GM18499 (cell line): Measurements from ENCODE around the gene PDHB.

ENCODE experiments used
- ATAC-seq: cut with Tn5 transposase; IDR thresholded peaks from one replicate; pipeline ENCODE4 v1.9.1; 2021; ENCODE audit warnings: moderate number of reproducible peaks; ENCODE audit not compliant: insufficient read depth, unreplicated experiment

PDHB gene

DNA sequence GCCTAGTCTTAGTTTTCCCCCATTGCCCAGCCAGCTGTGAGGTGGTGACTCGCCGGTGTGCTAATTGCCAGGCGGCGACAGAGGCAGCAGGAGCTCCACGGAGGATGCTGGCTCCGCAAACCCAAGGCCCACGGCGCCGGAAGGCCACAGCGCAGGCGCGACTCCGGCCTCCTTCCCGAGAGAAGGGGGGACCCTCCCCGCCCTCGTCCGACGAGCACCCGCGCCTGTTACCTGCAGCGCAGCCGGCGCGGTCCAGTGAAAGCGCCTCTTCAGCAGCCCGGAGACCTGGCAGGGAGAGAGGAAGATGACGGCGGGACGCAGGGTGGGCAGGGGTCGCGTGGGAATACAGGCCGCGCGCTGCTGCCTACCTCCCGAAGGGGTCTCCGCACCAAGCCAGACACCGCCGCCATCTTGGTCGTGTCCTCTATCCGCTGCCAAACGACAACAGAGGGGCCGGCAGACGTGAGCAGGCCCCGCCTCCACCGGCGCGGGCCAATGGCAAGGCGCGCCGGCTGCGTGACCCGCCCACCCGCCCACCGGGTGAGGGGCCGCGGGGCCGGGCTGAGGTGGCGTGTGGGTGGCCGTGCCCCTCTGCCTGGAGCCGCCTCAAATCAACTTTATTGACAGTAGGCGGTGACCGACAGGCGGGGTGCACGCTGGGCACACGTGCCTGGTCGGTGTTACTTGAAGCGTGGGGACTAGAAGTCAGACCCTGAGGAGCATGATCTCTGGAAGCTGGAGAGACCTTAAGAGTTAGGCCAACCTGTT, at the start of gene PDHB:
TSS of gene PDHB (minus strand) at position 433 of the 768 bp plus-strand sequence. CDS start at position 410, 23 bp downstream.
- ATAC-seq: peak; percentile 72

DNA sequence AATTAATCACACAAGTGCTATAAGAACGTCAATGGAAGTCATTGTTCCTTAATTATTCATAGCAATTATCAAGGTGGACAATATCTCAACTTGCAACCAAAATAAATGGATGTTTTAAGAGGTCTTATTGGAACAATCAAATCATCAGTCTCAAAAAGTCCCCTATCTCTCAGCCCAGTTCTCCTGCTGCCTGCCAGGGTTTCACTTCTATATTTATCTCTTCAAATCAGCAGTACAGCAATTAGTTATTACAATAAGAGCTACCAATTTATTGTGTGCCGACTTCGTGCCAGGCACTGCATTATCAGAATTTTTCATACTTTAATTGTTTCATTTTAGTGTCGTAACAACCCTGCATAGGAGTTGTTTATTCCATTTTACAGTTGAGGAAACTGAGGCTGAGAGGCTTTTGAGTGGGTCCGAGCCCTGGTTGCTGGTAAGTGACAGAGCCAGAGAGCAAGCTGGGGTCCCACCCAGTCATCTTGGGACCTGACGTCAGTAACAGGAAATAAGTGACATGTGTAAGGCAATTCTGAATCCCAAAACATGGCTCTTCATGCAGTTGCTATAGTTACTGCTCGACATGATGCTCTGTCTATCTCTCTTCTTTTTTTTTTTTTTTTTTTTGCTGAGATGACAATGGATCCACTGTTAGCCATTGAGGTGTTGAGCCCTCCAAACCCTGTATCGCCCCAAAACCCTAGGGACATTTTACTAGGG, 49.4 kb upstream of the PDHB start:
- ATAC-seq: no peak

DNA sequence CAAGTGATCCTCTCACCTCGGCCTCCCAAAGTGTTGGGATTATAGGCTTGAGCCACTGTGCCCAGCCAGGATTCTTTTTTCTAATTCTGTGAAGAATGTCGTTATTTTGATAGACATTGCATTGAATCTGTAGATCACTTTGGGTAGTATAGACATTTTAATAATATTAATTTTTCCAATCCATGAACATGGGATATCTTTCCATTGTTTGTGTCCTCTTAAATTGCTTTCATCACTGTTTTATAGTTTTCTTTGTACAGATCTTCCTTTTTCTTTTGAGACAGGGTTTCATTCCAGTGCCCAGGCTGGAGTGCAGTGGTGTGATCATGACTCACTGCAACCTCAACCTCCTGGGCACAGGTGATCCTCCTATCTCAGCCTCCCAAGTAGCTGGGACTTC, 46.7 kb upstream of the PDHB start:
- no peak for ATAC-seq

DNA sequence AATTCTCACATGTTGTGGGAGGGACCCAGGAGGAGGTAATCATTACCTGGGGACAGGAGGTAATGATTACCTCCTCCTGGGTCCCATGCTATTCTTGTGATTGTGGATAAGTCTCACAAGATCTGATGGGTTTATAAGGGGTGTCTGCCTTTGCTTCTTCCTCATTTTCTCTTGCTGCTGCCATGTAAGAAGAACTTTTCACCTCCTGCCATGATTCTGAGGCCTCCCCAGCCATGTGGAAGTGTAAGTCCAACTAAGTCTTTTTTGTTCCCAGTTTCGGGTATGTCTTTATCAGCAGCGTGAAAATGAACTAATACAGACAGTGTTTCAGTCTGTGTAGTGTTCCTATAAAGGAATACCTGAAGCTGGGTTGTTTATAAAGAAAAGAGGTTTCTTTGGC, 45.1 kb upstream of the PDHB start:
- ATAC-seq: no peak

DNA sequence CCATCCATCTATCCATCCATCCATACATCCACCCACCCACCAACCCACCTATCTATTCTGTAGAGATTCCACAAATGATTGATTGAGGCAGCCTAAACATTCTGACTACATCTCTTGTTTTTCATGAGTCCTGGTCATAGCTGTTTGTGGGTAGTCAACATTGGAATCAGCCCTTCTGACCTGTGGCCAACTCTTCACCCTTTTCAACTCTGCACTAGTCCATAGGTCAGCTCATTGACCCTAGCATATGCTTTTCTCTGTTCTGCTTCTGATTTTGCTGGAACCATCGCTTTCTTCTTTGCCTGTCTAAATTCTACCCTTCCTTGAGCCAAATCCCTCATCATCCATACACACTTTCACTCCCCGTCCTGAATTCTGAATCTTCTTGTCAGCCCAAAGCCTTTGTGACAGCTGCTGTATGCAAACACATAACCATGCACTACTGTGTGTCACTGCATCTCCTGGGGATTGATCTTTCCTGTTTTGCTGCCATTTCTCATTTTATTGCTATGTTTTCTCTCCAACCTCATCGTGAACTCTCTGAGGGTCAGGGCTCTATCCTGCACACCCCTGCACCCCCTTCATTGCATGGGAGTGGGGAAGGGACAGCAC, 41.4 kb upstream of the PDHB start:
- ATAC-seq: no peak

DNA sequence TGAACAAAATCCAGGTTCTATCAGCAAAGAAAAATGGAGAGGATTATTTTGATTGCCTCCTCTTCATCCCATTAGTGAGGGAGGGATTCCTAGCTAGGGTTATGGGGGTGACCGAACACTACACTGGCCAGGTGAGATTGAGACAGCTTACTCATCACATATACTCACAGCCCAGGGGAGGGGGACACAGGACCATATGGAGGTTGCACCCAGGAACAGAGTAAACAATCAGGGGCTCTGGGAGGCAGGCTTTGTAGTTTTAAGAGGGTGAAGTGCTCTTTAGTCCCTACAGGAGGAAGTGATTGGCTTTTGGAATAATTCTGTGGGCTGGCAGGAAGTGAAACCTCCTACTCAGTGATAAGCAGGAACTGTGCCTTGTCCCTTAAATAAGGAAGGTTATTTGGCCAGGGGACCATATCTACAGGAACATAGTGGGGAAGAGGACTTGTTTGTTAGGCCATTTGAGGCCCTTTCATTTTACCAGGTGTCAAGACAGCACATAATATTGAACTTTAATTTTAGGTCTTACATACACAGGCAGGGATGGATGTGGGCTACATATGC, 40.8 kb upstream of the PDHB start:
- no peak for ATAC-seq

DNA sequence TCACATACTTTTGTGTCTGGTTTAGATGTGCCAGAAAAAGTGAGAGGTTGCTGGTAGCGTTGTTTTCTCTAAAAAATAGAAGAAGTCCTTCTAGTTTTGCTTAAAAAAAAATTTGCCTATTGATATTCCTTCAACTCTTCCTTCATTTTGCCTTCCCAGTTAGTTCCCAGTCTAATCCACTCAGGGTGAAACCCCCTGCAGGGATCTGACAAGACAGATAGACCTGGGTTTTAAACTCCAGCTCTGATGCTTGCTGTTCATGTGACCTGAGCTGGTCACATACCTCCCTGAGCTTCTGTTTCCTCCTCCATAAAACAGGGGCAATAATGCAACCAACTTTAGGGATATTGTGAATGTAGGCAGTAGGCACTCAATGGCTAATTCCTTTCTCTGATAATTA, 39.6 kb upstream of the PDHB start:
- ATAC-seq: no peak

DNA sequence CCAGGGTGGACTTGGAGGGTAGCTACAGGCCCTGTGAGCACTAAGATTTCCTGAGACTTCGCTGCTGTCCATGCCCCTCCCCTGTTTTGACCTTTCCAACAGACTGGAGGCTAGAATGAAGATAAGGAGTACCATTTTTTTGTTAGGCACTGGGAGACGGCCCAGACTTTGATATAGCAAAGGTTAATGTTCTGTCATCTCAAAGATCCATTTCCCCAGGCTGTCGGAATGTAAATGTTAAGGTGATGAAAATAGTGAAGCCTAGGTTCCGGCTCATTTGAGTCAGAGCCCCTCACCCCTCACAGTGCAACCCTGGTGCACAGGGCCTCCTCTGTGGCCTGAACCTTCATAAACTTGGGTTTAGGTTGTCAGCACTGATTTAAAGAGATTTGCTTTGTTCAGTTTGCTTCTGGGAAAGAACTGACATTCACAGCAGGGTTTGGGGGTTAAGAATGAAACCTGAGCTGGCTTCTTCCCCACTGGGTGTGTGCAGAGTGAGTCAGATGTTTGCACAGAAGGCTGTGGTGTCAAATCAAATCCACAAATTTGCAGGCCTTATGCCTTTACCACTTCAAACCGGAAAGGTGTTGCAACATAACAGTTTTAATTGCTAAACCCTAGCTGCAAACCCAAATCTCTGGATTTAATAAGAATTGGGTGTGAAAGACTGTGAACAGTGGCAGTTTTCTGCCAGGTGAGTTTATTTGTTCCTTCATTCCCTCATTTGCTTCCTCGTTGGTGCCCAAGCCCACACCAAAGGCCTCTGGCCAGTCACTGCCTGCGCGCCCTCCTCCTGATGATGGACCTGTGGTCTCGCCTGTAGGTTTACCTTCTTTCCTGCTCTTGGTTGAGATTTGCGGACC, 37.6 kb upstream of the PDHB start:
- ATAC-seq: no peak

DNA sequence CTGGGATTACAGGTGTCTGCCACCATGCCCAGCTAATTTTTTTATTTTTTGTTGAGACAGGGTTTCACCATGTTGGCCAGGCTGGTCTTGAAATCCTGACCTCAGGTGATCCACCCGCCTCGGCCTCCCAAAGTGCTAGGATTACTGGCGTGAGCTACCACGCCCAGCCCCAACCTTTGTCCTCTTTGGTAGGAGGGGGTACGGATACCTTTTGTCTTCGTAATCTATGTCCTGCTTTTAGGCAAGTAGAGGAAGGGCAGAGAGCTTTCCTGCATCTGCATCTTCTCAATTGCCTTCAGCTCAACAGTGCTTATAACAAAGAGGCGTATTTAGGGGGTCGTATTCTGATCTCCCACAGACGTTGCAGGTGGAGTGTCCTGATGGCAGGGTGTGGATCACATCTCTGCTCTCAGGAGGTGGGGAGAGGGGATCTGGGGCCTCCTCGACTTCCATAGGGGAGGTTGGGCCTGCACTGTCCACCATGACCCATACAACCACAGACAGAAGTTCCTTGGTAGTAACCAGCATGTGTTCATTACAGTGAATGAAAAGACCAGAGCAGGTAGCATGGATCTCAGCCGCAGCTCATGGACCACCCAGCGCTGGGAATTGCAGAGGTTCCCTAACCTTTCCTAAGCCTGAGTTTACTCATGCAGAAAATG, 36.9 kb upstream of the PDHB start:
- no peak for ATAC-seq

DNA sequence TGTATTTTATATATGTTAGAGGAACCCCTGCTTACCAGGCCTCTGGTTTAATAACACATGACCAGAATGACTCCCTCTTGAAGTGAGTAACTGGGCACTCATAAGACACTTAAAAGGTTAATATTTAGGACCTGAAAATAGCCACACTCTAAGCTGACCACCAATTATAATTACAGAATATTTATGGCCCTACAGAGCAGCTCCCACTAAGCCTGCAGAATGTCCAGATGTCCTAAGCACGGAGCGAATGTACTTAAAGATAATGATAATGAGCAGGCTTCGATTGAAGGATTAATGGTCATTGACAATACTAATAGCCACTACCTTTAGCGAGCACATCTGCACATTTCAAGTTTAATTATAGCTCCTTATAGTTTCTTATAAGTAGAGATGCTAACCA, 35.5 kb upstream of the PDHB start:
- ATAC-seq: no peak

DNA sequence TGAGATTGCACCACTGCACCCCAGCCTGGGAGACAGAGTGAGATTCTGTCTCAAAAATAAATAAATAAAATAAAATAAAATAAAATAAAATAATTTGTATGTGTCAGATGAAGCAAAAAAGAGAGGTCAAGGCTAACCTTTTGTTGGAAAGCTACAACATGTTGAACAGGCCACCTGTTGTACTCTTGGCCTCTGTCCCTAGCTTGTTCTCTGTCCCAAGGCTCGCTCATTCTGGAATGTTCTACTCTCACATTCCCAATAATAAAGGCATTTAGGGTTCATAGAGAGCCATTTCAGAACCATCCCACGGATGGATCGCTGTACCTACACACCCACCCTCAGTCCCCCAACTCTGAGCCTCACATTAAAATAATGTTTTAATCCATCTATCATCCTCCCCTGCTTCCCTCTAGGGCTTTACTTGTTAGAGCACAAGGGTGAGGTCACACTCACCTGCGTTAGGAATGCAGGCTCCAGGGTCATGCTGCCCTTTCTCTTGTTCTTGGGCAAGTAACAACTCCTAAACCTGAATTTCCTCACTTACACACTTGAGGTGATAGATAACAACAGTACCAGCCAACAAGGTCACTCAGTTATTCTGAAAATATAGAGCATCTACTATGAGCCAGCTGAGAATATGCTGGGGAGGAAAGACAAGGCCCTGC, 33.4 kb upstream of the PDHB start:
- ATAC-seq: no peak

DNA sequence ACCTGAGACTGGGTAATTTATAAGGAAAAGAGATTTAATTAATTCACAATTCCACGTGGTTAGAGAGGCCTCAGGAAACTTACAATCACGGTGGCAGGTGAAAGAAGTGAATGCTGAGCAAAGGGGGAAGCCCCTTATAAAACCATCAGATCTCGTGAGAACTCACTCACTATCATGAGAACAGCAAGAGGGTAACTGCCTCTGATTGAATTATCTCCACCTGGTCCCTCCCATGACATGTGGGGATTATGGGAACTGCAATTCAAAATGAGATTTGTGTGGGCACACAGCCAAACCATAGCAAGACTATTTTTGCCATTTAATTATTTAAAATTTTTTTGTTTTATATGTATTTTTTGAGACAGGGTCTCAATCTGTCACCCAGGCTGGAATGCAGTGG, 31.2 kb upstream of the PDHB start:
- ATAC-seq: no peak

DNA sequence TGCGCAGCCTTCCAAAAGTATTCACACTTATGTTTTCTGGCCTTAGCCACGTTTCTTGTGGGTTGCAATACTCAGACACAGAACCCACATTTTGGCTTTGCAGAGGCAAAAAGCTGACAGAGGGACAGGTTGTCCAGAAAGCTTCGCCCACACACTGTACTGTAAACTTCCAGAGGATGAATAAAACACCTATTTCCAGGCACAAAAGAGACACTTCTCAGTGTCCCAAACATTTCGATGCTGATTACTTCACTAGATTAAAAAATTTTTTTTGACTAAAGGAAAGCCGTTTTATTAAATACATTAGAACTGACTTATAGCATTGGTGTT, 30.3 kb upstream of the PDHB start:
- no peak for ATAC-seq

DNA sequence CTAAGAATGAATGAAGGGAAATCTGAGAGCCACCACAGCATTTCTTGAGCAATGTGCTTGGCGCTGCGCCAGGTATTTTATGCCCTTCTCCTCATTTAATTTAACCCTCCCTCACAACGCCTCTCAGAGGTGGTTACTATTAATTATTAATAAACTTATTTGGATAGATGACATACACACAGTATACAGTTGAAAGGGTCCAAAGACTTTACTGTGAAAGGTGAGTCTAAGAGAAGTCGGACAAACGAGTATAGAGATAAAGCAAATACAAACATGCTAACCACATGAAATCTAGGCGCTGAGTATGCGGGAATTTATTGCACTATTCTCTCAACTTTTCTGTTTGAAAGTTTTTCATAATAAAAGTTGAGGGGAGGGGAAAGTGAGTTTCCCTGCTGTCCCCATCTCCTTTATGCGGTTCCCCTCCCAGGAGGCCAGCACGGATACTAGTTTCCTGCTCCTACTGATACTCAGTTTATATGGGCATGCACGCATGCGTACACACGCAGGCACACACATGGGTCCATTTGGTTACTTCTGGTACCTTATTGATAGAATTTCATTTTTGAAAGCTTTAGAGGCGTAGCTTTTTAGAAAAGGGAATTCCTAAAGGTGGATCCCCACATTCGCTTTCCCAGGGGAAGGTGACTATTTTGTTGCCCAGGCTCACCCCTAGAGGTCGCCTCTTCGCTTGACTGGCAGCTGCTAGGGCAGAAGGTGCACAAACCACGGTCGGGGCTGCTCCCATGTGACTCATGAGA, 29.7 kb upstream of the PDHB start:
- peak; percentile 74 for ATAC-seq

DNA sequence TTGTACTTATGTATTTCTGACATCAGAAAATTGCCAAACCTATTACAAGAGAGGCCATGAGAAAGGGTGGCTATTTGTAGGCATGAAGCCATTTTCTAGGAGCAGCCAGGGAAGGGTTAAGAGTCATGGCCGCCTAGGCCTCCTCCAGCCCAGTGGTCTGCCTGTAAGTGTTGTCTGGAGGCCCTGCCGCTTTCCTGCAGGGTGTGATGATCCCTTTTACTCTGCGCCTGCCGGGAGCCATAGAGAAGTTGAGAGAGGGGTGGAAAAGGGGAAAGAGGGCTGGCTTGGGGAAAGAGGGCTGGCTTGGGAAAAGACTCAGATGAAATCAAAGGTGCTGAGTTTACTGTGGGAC, 29.2 kb upstream of the PDHB start:
- ATAC-seq: no peak

DNA sequence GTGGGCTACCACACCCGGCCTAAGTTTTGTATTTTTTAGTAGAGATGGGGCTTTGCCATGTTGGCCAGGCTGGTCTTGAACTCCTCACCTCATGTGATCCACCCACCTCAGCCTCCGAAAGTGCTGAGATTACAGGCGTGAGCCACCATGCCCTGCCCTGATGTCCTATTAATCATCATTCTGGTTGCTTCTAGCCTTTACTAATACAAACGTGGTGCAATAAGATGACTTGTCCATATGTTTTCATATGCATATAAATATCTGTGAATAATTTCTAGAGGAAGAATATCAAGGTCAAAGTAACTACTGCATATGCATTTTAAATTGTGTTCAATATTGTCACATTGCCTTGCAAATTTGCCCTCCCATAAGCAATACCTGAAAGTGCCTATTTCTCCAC, 25.5 kb upstream of the PDHB start:
- no peak for ATAC-seq

DNA sequence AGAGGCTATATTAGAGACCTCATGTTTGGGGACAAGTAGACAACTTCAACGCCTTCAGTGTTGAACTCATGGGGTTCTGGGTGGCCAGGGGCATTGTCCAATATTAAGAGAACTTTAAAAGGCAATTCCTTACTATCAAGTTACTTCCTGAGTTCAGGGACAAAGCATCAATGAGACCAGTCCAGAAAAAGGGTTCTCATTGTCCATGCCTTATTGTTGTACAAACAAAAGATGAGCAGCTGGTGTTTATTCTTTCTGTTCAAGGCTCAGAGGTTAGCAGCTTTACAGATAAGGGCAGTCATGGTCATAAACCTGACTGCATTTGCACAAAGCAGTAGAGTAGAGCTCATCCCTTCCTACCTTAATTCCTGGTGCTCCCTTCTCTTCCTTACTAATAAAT, 18.5 kb upstream of the PDHB start:
- ATAC-seq: no peak

DNA sequence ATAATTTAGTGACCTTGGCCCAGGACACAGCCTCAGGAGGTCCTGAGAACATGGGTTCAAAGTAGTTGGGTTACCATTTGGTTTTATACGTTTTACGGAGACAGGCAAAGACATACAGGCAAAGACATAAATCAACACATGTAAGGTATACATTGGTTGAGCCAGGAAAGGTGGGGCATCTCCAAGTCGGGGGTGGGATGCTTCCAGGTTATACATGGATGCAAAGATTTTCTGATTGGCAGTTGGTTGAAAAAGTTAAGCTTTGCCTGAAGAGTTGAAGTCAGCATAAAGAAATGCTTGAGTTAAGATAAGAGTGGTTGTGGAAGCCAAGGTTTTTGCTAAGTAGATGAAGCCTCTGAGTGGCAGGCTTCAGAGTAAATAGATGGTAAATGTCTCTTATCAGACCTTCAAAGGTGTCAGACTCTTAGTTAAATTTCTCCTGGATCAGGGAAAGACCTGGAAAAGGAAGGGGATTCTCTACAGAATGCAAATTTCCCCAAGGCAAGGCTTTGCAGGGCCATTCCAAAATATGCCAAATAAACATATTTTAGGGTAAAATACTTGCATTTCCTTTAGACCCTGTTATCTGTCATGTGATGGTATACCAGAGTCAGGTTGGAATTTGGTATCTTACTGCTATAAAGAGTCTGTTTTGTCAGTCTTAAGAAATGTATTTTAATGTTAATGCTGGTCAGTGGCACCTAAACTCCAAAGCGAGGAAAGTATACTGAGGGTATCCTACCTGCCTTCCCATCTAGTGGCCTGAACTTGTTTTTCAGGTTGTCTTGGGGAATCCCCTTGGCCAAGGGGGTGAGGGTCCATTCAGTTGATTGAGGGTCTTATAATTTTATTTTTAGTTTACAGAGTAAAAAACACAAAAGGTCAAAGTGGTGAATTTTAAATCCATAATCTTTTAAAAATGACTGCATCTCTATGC, 8.2 kb upstream of the PDHB start:
- no peak for ATAC-seq
